HEK293 (cell line): ENCODE results near the gene ADD1.

Experiments
- CTCF ChIP-seq: fragments of 450-650 bp; formaldehyde crosslinking; IDR thresholded peaks from 2 replicates; pipeline ENCODE4 v1.5.1; 2016; ENCODE audit warnings: missing biosample characterization, missing genetic modification characterization
- ELK4 ChIP-seq: IDR thresholded peaks from 2 replicates; pipeline ENCODE4 v1.6.1; 2011; ENCODE audit warnings: mild to moderate bottlenecking, low read depth, low read length, borderline replicate concordance
- PRDM1 ChIP-seq: fragments of 450-650 bp; formaldehyde crosslinking; IDR thresholded peaks from 2 replicates; pipeline ENCODE4; 2016; ENCODE audit warnings: missing biosample characterization, missing genetic modification characterization
- SCRT2 ChIP-seq: fragments of 450-650 bp; formaldehyde crosslinking; IDR thresholded peaks from 2 replicates; pipeline ENCODE4 v1.5.1; 2016; ENCODE audit warnings: missing biosample characterization, missing genetic modification characterization
- SETDB1 ChIP-seq: IDR thresholded peaks from one replicate; pipeline ENCODE4 v1.6.1; 2017; ENCODE audit warnings: mild to moderate bottlenecking, low read length, moderate library complexity, mixed read lengths; ENCODE audit not compliant: insufficient read length
- TSHZ1 ChIP-seq: fragments of 450-650 bp; formaldehyde crosslinking; IDR thresholded peaks from 2 replicates; pipeline ENCODE4 v1.5.1; 2016; ENCODE audit warnings: missing biosample characterization, missing genetic modification characterization, borderline replicate concordance
- ZBTB11 ChIP-seq: fragments of 450-650 bp; formaldehyde crosslinking; conservative IDR thresholded peaks from 2 replicates; pipeline ENCODE4 v1.5.1; 2016; ENCODE audit warnings: low read depth, missing biosample characterization, missing genetic modification characterization
- ZBTB20 ChIP-seq: fragments of 450-650 bp; formaldehyde crosslinking; IDR thresholded peaks from 2 replicates; pipeline ENCODE4 v1.5.1; 2016; ENCODE audit warnings: missing biosample characterization, missing genetic modification characterization
- ZFP3 ChIP-seq: fragments of 450-650 bp; formaldehyde crosslinking; IDR thresholded peaks from 2 replicates; pipeline ENCODE4 v1.5.1; 2016; ENCODE audit warnings: low read depth, missing biosample characterization, missing genetic modification characterization
- ZNF274 ChIP-seq, 2 experiments: fragments of 200-500 bp in 1 of 2; fragments of 450-650 bp in 1 of 2; sonication (Bioruptor generic) in 1 of 2; formaldehyde crosslinking in 1 of 2; IDR thresholded peaks; 2 replicates each; pipeline versions ENCODE4 v1.5.1 to v1.6.1; 2014 to 2016; ENCODE audit warnings: borderline replicate concordance in 1 of 2, inconsistent platforms in 1 of 2, low read length in 1 of 2, missing biosample characterization in 1 of 2, missing genetic modification characterization in 1 of 2
- ZNF280D ChIP-seq: fragments of 450-650 bp; formaldehyde crosslinking; IDR thresholded peaks from 2 replicates; pipeline ENCODE4 v1.5.1; 2016; ENCODE audit warnings: missing biosample characterization, missing genetic modification characterization
- ZNF292 ChIP-seq: fragments of 450-650 bp; formaldehyde crosslinking; IDR thresholded peaks from 2 replicates; pipeline ENCODE4 v1.5.1; 2016; ENCODE audit warnings: low read depth, missing biosample characterization, missing genetic modification characterization, borderline replicate concordance
- ZNF335 ChIP-seq: fragments of 450-650 bp; formaldehyde crosslinking; conservative IDR thresholded peaks from 2 replicates; pipeline ENCODE4 v1.5.1; 2016; ENCODE audit warnings: missing biosample characterization, missing genetic modification characterization
- ZNF664 ChIP-seq: fragments of 450-650 bp; formaldehyde crosslinking; IDR thresholded peaks from 2 replicates; pipeline ENCODE4 v1.5.1; 2016; ENCODE audit warnings: missing biosample characterization, missing genetic modification characterization

- TF ChIP-seq ZNF280D (no peak), SCRT2 (tag by site-specific recombination) (no peak), ELK4 (no peak), ZNF335 (tag by site-specific recombination) (no peak), SETDB1 (no peak), ZBTB20 (no peak), ZFP3 (tag by site-specific recombination) (no peak), ZNF292 (no peak), CTCF (tag by site-specific recombination) (no peak), ZNF664 (tag by site-specific recombination) (no peak), TSHZ1 (tag by site-specific recombination) (no peak), ZBTB11 (tag by site-specific recombination) (no peak), ZNF274 (IDR thresholded peaks at IDR 0.05; ENCODE audit: low read length) (no peak), ZNF274 (tag by site-specific recombination; IDR thresholded peaks at IDR 0.05; ENCODE audit: borderline replicate concordance) (no peak), PRDM1 (tag by site-specific recombination) (no peak)
Measured at GRCh38 chr4:2873329-2873728, 29.7 kb downstream of the ADD1 start.
